Hematopoietic multipotent progenitor cell (in vitro differentiated cells): ENCODE data around the gene CAMSAP1. TPM values are rescaled to one million over a fixed set of nuclear protein-coding genes. Genes with fewer than 3 reads are reported as not detected.

Experiments used
- DNase-seq, 3 donors: peaks; one replicate each; pipeline ENCODE4 v3.0.0-alpha.2; 2011 to 2015; ENCODE audit warnings: low read depth in 2 of 3, low spot score in 2 of 3
- total RNA-seq: library from RNA; depleted of rRNA; stranded (reverse); fragments of >200 nt; gene quantifications from one replicate; pipeline ENCODE4 v1.2.3, GENCODE V29; 2012

CAMSAP1 gene
- total RNA-seq, 1 donor: 18.0 TPM

- no peak for DNase-seq
These were observed 22.1 kb downstream of the CAMSAP1 start for GRCh38 chr9:135885100-135885853.

DNA sequence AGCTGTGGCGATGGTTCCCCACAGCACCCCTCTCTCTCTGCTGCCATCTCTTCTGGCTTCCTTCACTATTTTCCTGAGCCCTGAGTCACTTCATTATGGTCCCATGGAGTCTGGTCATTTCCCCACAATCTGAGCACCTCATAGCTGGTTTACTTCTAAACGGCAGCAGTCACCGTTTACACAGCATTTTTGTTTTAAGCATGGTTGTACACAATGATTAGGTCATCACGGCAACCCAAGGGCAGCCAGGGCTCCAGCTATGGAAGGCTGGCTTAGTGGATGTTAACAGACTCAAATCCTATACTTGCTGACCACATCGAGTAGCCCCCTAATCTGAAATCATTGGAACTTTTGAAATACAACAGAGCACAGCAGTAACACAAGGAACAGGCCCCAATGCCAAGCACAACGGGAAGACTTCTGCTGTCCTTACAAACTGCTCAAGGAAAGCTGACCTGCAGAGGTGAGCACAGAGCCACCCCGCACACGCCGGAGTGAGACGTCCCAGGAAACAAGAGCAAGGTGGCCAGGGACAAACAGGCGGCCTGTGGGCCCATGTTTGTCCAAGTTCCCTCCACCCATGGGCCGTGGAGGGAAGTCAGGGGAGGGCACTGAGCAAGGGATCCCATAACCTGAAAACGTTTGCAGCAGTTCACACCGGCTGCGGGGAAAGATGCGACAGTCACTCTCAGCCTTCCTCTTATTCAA lies 22.9 kb downstream of the CAMSAP1 start:
- no peak for DNase-seq

DNA sequence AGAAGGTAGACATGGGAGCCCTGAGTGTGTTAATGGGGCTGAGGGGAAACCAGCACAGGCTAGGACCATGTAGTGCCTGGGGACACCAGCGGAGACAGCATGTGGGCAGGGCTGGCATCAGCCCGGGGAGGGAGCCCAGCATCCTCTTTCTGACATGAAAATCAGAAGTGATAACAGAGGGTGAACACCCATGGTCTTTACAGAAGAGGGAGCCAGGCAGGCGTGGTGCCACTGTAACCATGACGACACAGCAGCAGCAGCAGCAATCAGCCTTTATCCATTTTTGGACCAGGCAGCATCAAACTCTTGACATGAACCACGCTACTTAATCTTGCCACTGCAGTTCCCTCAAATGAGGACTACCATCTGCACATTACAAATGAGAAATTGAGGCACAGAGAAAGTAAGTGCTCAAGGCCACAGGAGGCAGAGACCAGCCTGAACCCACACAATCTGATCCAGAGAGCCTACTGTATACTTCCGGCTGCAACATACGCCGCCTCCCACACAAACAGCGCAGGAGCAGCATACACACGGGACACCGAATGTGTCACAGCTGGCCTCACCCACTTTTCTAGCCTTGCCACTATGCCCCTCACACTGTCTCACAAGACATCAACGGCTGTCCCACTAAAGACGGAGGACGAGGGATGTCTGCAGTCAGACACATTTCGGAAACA lies 23.8 kb downstream of the CAMSAP1 start:
- peak in 1 of 3 donors; percentile 28 for DNase-seq

DNA sequence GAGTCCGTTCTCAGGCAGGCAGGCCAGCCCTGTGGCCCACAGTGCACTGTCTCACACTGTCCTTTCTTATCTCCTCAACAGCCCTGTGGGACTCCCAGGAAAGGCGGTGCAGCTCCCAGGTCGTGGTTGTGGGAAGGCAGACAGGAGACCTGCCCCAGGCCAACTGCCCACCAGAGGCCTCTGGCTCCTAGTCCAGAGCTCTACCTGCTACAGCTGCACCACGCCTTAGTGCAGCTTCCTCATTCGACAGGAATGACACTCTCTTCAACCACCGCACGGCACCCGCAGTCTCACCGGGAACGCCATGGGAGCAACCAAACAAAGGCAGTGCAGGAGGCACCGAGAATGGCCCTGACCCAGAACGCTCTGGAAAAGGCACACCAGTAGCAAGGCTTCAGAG lies 25.3 kb downstream of the CAMSAP1 start:
- DNase-seq: no peak

DNA sequence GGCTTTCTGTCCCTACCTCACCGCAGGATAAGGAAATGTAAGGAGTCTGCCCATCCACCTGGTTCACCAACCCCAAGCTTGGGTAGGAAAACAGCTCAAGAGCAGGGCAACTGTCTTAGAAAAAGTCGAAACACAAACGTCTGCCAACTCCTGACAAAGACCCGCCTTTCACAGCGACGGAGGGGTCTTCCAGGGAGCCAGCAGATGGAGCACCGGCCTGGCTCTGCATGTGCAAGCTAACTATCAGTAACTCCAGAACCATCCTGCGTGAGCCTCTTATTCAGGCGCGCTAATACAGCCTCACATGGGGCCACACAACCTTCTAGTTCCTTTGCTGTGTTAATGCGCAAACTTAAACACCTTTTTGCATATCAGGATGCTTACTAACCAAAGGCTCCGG lies 26.9 kb downstream of the CAMSAP1 start:
- DNase-seq: no peak

DNA sequence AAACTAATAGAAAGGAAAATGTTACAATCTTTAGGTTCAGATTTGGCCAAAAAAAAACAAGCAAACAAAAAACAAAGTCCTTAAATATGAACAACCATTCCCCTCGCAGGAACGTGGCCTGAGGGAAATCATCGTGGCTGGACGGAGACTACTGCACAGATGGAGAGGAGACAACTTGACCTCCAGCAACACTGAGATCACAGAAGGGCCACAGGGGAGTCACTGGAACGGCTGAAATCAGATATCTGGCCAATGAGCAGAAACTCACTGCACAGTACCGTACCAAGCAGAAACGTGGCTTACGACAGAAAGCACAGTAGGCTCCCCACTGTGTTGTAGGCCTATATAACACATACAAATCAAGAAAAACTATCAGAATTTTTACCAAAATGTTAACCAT lies 27.7 kb downstream of the CAMSAP1 start:
- no peak for DNase-seq

GRCh38 chr9:135879237-135879601 lies 28.1 kb downstream of the CAMSAP1 start:
- DNase-seq: no peak

DNA sequence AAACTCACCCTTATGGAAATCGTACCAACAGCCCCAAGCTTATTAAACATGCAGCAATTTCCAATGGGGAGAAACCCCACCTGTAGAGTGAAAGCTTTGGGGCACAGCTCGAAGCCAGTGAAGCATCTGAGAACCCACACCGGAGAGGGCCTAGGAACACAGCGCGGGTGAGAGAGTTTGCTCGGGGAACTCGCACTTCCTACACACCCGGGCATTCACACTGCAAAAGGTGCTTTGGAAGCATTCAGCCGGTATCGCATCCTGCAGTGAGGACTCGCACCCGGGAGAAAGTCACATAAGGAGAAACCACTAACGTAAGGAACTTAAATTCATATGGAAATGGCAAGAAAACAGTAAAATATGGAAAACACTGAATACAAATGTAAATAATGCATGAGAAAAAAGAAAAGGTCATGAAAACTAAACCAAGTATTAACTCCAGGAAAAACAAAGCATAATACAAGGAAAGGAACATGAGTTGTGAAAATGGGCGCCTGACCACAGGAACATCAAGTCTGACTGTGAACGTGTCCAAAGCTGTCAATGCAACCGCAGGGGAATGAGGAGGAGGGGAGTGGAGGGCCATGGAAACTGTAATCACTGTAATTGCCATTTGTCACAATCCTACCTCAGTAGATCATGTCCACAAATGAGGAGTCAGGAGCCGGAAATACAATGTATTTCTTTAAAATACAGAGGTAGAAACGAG lies 28.7 kb downstream of the CAMSAP1 start:
- DNase-seq: no peak

GRCh38 chr9:135877791-135878527 lies 29.4 kb downstream of the CAMSAP1 start:
- no peak for DNase-seq

- DNase-seq: no peak
These were observed 30.4 kb downstream of the CAMSAP1 start for GRCh38 chr9:135876936-135877335.

DNA sequence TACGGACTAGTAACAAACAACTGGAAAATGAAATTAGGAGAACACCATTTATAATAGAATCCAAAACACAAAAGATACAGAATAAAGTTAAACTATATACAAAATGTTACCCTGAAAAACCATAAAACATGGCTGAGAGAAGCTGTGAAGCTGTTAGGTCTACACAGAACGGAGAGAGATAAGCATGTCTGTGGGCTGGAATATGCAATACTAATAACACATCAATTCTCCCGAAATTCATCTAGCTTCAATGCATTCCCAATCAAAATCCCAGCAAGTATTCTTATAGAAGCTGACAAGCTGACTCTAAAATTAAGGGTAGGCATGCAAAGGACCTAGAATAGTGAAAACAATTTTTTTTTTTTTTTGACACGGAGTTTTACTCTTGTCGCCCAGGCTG lies 32.5 kb downstream of the CAMSAP1 start:
- DNase-seq: no peak

- DNase-seq: no peak
These were observed 37.4 kb downstream of the CAMSAP1 start for GRCh38 chr9:135869909-135870308.

GRCh38 chr9:135865531-135865930 lies 41.8 kb downstream of the CAMSAP1 start:
- DNase-seq: no peak

GRCh38 chr9:135864447-135865049 lies 42.8 kb downstream of the CAMSAP1 start:
- DNase-seq: peak in 2 of 3 donors; percentile 40 to 69

- DNase-seq: no peak
These were observed 44.5 kb downstream of the CAMSAP1 start for GRCh38 chr9:135862809-135863208.

- DNase-seq: no peak
These were observed 48.7 kb downstream of the CAMSAP1 start for GRCh38 chr9:135858491-135859185.

DNA sequence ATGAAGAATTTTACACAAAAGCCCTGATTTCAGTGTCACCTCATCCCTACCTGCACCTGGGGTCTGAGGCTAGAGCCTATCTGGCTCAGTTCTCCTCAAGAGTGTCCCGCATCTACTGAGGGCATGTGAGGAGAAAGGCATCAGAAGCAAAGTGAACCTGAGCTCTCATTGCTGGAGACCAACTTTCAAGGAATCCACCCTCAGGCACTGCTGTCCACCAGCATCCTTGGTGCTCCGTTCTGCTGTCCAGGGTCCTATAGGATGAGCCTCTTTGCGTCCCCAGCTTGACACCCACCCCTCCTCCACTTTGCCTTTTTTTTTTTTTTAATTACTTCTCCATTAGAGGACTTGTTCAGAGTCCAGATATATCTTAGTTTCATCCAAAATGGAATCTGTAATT lies 49.5 kb downstream of the CAMSAP1 start:
- DNase-seq: no peak

- no peak for DNase-seq
These were observed 50.0 kb downstream of the CAMSAP1 start for GRCh38 chr9:135857371-135857786.

DNA sequence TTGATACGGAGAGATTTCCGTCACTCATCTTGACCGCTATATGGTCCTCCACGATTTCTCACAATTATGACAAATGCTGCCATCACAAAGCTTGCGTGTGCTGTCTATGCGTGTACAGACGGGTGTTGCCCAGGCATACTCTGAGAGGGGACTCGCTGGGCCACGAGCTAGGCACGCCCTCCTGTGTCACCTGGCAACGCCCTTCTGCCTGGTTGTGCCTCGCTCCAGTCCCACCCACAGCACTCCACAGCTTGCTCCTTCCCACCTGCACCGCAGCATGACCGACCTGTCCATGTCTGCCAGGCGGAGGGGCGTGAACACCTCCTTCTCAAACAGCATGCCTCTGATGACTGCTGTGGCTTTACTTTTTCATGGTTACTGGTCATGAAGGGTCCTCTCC lies 55.6 kb downstream of the CAMSAP1 start:
- no peak for DNase-seq
